ENCODE measurements around the gene JKAMP. TPM values are rescaled to one million over a fixed set of nuclear protein-coding genes. Genes with fewer than 3 reads are reported as not detected.

JKAMP gene
- total RNA-seq, 2 donors from 2014 or later = 26.6 to 34.0 TPM

DNA sequence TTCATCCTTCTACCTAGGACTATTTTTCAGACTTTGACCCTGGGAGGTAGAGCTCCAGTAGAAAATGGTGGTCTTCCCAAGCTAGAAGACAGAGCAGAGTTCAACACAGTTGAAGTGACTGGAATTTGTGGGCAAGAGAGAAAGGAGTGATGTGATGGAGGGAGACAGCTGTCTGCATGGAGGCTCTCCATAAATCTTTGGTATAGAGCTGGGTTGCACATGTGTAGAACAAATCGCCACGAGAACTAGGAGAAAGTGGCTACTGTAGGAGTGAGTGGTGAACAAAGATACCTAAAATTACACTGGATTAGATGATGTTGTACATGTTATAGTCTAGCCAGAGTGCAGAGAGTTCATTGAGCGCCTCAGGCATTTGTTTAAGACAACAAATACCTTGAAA is 33.6 kb upstream of the JKAMP start:
- intact Hi-C loops (cut with DNase I) = no loop called here
- no peak for DNase-seq

DNA sequence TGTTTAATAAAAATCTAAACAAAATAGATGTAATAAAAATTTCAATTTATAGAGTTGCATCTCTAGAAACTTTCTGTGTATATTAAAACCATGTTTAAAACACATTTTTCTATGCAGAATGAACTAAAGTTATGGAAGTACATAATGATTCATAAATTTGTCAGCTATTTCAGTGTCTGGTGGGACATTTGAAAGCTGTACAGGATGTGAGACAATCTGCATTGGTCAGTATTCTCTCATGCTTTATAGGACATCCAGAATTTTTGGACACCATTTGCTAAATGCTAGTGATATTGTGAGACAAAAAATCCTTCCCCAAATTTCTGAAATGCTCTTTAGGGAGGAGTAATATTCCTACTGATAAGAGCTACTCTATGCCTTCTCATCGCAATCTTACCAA is 32.5 kb upstream of the JKAMP start:
- H3K27me3 ChIP-seq = no peaks in the 10 kb centered on the region
- TF ChIP-seq, protein P1, sequence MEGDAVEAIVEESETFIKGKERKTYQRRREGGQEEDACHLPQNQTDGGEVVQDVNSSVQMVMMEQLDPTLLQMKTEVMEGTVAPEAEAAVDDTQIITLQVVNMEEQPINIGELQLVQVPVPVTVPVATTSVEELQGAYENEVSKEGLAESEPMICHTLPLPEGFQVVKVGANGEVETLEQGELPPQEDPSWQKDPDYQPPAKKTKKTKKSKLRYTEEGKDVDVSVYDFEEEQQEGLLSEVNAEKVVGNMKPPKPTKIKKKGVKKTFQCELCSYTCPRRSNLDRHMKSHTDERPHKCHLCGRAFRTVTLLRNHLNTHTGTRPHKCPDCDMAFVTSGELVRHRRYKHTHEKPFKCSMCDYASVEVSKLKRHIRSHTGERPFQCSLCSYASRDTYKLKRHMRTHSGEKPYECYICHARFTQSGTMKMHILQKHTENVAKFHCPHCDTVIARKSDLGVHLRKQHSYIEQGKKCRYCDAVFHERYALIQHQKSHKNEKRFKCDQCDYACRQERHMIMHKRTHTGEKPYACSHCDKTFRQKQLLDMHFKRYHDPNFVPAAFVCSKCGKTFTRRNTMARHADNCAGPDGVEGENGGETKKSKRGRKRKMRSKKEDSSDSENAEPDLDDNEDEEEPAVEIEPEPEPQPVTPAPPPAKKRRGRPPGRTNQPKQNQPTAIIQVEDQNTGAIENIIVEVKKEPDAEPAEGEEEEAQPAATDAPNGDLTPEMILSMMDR (IDR thresholded peaks at IDR 0.05) = no peak
- no peaks in the 10 kb centered on the region for H3K9me3 ChIP-seq
- intact Hi-C loops (cut with DNase I) = no loop called here
- H3K36me3 ChIP-seq = no peaks in the 10 kb centered on the region
- no peak overlapping the region for H3K27ac ChIP-seq
- H3K4me3 ChIP-seq = no peak overlapping the region
- DNase-seq = no peak
- no peak overlapping the region for H3K9ac ChIP-seq (ENCODE audit: low read depth in 2 of 2, low read length in 2 of 2)
- H3K4me1 ChIP-seq = no peaks in the 10 kb centered on the region

More for the DNA sequence above, 33.6 kb upstream of the JKAMP start:
- Histone ChIP-seq H3K27ac (no peak overlapping the region), H3K9ac (ENCODE audit: low read depth in 2 of 2, low read length in 2 of 2) (no peak overlapping the region), H3K4me1 (no peaks in the 10 kb centered on the region), H3K36me3 (no peaks in the 10 kb centered on the region), H3K9me3 (no peaks in the 10 kb centered on the region), H3K4me3 (no peak overlapping the region), H3K27me3 (no peaks in the 10 kb centered on the region)
- TF ChIP-seq, protein P1 (IDR thresholded peaks at IDR 0.05) = no peak

DNA sequence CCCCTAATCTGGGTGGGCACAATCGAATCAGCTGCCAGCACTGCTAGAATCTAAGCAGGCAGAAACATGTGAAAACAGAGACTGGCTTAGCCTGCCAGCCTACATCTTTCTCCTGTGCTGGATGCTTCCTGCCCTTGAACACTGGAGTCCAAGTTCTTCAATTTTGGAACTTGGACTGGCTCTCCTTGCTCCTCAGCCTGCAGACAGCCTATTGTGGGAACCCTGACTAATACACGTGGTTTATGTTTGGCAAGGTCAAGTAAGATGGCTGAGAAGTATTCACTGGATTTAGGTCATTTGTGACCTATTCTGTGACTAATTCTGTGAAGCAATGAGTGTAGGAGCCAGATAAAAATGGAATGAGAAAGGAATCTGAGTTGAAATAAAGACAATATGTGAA is 30.2 kb upstream of the JKAMP start:
- DNase-seq = no peak
- TF ChIP-seq, protein P1 (IDR thresholded peaks at IDR 0.05) = no peak
- Histone ChIP-seq H3K9me3 (no peaks in the 10 kb centered on the region), H3K4me1 (no peaks in the 10 kb centered on the region), H3K27me3 (no peaks in the 10 kb centered on the region), H3K9ac (ENCODE audit: low read depth in 2 of 2, low read length in 2 of 2) (no peak overlapping the region), H3K36me3 (no peaks in the 10 kb centered on the region), H3K4me3 (no peak overlapping the region), H3K27ac (no peak overlapping the region)
- intact Hi-C loops (cut with DNase I) = no loop called here

DNA sequence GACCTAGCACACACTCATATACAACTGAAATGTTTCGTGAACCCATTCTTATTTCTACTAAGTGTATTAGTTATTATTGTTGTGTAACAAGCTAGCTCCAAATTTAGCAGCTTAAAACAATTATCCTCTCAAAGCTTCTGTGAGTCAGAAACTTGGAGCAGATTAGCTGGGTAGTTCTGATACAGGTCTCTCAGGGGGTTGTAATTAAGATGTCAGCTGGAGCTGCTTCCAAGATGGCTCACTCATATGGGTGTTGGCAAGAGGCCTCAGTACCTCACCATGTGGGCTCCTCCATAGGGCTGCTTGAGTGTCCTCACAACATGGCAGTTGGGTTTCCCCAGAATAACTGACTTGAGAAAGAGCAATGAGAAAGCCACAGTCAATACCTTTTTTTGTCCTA is 28.9 kb upstream of the JKAMP start:
- H3K9me3 ChIP-seq = no peaks in the 10 kb centered on the region
- no peaks in the 10 kb centered on the region for H3K36me3 ChIP-seq
- TF ChIP-seq, protein P1 (IDR thresholded peaks at IDR 0.05) = no peak
- no peaks in the 10 kb centered on the region for H3K27me3 ChIP-seq
- H3K4me1 ChIP-seq = no peaks in the 10 kb centered on the region
- intact Hi-C loops (cut with DNase I) = no loop called here
- DNase-seq = no peak
- no peak overlapping the region for H3K27ac ChIP-seq
- no peak overlapping the region for H3K9ac ChIP-seq (ENCODE audit: low read depth in 2 of 2, low read length in 2 of 2)
- no peak overlapping the region for H3K4me3 ChIP-seq

DNA sequence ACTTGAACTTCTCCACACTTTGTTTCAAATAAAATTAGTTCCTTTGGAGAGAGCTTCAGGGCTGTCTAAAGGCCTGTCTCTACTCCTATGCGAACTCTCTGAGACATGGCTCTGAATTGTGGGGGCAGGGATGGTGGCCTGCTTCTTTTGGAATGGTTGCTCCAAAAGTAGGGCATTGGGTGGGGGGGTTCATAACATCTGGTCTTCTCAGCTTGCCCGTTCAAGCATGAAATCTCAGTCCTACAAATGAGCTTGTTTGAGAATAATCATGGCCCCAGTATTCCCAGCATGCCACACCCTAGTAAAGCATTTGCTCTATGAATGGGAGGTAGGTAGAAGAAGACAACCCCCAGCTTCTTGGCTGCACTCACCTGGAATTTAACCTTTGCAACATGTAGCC is 25.8 kb upstream of the JKAMP start:
- no peaks in the 10 kb centered on the region for H3K36me3 ChIP-seq
- H3K4me3 ChIP-seq = no peak overlapping the region
- TF ChIP-seq, protein P1 (IDR thresholded peaks at IDR 0.05) = no peak
- DNase-seq = no peak
- no peaks in the 10 kb centered on the region for H3K4me1 ChIP-seq
- no peak overlapping the region for H3K9ac ChIP-seq (ENCODE audit: low read depth in 2 of 2, low read length in 2 of 2)
- H3K9me3 ChIP-seq = no peaks in the 10 kb centered on the region
- no peak overlapping the region for H3K27ac ChIP-seq
- H3K27me3 ChIP-seq = no peaks in the 10 kb centered on the region
- intact Hi-C loops (cut with DNase I) = no loop called here

DNA sequence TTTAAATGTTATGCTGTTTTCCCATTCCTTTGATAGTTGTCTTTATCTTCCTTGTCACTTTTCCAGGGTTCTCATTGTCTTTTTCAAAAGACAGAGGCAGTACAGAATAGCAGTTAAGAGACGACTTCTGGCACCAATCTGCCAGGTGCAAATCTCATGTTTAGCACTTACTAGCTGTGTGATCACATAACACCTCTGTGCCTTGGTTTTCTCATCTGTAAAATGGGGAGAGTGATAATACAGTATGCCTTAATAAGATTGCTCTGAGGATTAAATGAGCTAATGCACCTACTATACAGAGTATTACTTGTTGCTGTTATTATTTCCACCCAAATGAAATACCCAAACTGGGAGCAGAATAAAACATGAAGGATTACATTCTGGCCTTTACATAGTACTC is 23.9 kb upstream of the JKAMP start:
- Histone ChIP-seq H3K9ac (ENCODE audit: low read depth in 2 of 2, low read length in 2 of 2) (no peak overlapping the region), H3K4me3 (no peak overlapping the region), H3K27me3 (no peaks in the 10 kb centered on the region), H3K9me3 (no peaks in the 10 kb centered on the region), H3K36me3 (no peaks in the 10 kb centered on the region), H3K4me1 (peaks cover 4% of the 10 kb centered on the region), H3K27ac (no peak overlapping the region)
- intact Hi-C loops (cut with DNase I) = no loop called here
- TF ChIP-seq, protein P1 (IDR thresholded peaks at IDR 0.05) = no peak
- DNase-seq = no peak
